ENCODE results near the gene CFAP52. TPM values are rescaled to one million over a fixed set of nuclear protein-coding genes. Genes with fewer than 3 reads are reported as not detected.

The CFAP52 gene
- total RNA-seq, 1 donor, result under 0.01 TPM

Other genes starting within 250 kb of the CFAP52 start
- 19.7 TPM for gene STX8, start 822 bp upstream of the CFAP52 start, total RNA-seq
- 3.8 TPM for gene USP43, start 68.9 kb downstream of the CFAP52 start, total RNA-seq
- gene DHRS7C, start 214.9 kb downstream of the CFAP52 start, total RNA-seq, result not detected
- not detected for gene GSG1L2, start 245.4 kb downstream of the CFAP52 start, total RNA-seq
- not detected for gene GLP2R, start 249.3 kb downstream of the CFAP52 start, total RNA-seq